Right ventricle myocardium superior (tissue), 1 donor: ENCODE results near the gene LSM3. TPM values are rescaled to one million over a fixed set of nuclear protein-coding genes. Genes with fewer than 3 reads are reported as not detected.
"Not testable (repeated sequence)": the region's sequence is repeated elsewhere in the genome, so short reads cannot be mapped to it uniquely, and the experiment has no call there.

Experiments
- ATAC-seq: fragments of 200-7000 bp; cut with Tn5 transposase; one replicate; pipeline ENCODE4 v1.9.1; 2020; ENCODE audit warnings: mild to moderate bottlenecking; ENCODE audit not compliant: poor library complexity
- DNase-seq: peaks from one replicate; pipeline ENCODE4 v3.0.0-alpha.2; 2020
- intact Hi-C: fragments of 100-400 bp; cut with DNase I; formaldehyde crosslinking; loops from one replicate; pipeline ENCODE4 v1.11.2; 2022
- total RNA-seq: library from RNA; stranded (reverse); fragmentation: NEBNext Ultra II Directional; extraction: Animal tissue kit (Norgen Biotek cat#: 25700); gene quantifications from one replicate; pipeline ENCODE4 v1.2.1, GENCODE V29; 2021
- donor health status: DM: no; HTN: yes; CAD: no; lungs with severe emphysema.

LSM3 gene
- total RNA-seq, 1 donor from 2014 or later: 16.8 TPM

DNA sequence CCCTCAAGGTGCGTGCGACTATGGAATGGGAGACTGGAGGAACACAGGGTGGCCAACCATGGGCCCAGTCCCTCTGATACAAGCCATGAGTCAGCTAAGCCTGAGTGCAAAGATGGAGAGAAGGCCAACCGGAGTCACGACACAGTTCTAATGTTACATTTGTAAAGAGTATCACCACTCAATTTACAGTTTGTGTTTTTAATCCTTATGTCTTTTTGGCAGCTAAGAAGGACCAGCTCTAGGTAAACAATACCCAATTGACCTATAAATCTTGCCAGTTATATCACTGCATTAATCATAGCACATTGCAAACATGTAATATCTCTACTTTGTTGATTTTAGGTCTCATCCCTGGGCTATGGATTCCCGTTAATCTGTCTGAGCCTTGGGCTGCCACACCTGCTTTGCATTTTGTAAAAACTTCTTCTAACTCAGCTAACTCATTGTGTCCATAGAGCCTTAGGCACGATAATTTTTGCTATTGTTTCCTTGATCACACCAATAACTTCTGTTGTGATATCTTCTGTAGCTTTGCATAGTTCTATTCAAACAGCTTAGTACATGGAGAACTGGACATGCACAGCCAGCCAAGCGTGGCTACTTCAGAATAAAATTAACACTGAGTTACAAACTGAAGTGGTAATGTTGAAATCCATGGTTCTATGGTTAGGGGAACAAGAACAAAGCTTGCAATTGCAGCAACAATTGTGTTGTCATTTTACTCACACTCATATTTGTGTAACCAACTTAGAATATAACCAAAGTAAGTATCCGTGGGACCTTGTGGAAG lies 50.3 kb downstream of the LSM3 start:
- intact Hi-C loops: no loop called here
- ATAC-seq (no peak), DNase-seq (no peak)

DNA sequence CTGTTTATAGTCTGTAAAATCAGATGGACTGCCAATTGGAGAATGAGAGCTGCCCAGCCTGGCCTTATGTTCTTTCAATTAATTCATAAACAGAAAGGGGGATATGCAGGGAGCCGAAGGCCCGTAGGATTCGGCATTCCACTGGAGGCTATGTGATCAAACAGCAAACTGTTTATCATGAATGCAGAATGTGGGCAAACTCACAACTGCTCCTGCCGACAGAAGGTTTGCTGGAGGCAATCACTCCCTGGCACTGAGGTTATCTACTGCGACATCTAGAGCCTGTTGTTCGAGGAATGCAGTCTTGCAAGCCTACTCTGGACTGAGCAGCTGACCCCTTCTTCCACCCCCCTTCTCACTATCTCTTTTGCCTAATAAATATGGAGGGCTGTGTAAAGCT lies 51.1 kb downstream of the LSM3 start:
- ATAC-seq, DNase-seq, intact Hi-C loops: not testable (repeated sequence)

DNA sequence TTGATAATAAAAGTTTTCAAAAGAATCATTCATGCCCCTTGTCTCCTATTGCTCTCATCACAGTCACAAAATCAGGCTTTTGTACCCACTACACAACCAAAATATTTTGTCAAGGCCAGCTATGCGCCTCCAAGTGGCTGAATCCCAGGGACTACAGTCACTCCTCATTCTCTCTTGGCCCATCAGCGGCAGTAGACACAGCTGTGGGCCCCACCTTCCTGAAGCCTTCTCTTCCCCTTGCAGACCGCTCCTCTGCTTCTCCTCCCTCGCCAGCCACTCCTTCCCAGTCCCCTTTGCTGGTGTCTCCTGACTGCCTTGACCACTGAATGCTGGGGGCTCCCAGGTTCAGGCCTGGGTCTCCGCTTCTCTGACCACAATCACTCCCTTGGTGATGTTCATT lies 52.1 kb downstream of the LSM3 start:
- ATAC-seq: no peak
- intact Hi-C loops: no loop called here
- no peak for DNase-seq

DNA sequence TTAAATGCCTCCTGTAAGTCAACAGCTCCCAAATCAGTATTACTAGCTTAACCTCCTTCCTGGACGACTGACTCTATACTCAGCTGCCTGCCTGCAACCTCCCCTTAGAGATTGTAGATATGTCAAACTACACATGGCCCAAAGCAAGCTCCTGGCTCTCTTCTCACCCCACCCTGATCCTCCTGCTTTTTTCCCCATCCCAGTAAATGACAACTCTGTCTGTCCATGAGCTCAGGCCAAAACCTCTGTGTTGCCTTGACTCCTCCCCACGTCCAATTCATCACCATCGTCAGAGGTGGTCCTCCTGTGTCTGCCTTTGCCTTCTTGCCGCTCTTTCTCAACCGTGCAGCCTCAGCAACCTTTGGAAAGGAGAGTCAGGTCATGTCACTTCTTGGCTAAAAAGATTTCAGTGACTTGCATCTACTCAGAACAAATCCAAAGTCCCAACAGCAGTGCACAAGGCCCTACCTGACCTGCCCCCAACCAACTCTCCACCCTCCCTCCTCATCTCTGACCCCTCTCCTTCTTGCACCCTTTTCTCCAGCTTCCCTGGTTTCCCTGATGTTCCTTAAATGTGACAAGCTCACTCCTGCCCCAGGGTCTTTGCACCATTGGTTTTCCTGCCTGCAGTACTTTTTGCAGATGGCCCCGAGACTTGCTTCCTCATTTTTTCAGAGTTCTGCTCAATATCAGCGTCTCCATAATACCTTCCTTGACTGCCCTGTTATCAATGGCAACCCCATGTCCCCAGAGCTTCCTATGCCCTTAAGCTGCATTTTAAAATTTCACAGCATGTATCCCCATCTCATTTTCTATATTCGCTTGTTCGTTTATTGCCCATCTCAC lies 52.8 kb downstream of the LSM3 start:
- ATAC-seq: no peak
- intact Hi-C loops: no loop called here
- no peak for DNase-seq

DNA sequence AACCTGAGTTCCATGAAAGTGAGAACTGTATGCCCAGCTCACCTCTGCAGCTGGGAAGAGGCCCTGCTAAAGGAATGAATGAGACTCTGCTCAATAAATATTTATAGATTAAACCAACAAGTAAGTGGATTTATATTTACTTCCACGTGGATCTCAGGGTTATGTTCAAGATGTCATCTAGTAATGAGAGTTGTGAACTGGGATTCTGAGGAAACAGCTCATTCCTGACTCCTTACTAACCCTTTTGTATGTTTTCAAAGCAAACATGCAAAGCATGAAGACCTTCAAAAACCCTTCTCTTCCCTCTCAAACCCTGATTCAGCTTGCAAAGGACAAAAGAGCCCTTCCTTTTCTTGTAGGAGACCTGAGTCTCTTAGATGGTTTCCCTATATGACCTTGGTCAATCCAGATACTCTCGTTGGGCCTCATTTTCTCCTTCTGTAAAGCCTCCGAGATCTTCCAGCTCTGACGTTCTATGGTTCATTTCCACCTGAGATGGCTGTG lies 53.4 kb downstream of the LSM3 start:
- ATAC-seq (no peak), DNase-seq (no peak)
- intact Hi-C loops: no loop called here

GRCh38 chr3:14234251-14235002 lies 55.8 kb downstream of the LSM3 start:
- intact Hi-C loops: no loop called here
- ATAC-seq: no peak
- DNase-seq: no peak

DNA sequence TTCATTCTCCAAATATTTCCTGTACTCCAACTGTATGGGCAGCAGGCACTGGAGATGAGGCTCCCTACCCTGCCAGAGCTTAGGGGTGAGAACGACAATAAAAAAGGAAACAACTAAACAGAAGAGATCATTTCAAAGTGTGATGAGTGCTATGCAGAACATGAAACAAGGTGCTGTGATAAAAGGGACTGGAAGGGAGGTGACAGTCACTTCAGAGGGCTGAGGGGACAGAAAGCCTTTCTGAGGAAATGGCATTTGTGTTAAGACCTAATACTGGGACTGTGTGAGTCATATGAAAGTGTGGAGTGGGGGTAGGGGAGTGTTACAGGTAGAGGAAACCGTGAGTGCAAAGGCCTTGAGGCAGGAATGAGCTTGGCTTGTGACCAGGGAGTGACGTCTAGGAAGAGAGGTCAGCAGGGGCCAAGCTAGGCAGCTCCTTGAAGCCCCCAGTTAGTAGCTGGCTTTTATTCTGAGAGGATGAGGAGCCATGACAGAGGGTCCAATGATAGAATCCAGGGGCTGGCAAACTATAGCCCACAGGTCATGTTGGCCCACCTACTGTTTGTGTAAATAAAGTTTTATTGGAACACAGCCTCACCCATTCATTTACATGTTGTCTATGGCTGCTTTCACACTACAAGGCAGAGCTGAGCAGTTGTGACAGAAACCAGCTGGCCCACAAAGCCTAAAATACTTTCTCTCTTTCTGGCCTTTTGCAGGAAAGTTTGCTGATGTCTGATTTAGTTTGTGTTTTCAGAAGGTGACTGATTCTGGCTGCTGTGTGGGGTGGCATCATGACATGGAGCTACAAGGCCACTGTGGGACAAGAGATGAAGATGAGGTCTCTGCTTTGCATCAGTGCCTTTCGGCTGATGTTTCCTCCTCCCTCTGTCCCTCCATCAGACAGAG lies 56.6 kb downstream of the LSM3 start:
- intact Hi-C loops: no loop called here
- no peak for DNase-seq

DNA sequence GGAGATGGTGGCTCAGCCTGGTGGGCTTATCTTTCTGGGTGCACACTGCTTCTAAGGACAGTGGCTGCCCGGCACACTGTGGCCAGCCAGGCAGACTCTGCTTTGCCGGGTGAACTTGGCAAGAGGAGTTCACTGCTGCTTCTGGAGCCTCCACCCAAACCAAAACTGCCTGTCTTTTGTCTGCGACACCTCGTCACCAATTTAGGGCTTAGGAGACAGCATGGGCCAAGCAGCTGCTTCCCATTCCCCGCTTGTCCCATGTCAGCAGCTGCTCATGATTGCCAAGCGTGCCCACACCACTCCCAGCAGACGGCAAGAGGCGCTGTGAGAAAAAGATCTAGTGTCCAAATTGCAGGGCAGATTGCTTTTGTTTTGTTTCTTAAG lies 57.3 kb downstream of the LSM3 start:
- DNase-seq (peak; percentile 85), ATAC-seq (peak; percentile 79)
- intact Hi-C loops: no loop called here

More for the DNA sequence above, 56.6 kb downstream of the LSM3 start:
- ATAC-seq: no peak

DNA sequence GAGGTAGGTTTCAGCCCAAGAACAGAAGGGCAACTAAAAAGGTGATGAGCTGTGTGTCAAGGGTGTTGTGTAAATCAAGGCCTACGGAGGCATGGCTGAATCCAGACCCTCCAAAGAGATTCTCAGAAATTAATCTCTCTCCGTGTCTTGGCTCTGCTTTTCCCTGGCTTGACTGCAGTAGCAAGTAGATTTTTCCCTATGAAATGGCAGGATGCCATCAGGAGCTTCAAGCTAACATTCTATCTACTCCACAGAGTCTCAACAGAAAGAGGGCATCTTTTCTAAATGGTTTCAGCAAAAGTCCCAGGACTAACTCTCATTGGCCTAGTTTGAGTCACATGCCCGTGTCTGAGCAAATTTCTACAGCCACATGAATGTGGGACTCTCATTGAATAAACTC lies 58.3 kb downstream of the LSM3 start:
- intact Hi-C loops: no loop called here
- DNase-seq (no peak), ATAC-seq (no peak)

DNA sequence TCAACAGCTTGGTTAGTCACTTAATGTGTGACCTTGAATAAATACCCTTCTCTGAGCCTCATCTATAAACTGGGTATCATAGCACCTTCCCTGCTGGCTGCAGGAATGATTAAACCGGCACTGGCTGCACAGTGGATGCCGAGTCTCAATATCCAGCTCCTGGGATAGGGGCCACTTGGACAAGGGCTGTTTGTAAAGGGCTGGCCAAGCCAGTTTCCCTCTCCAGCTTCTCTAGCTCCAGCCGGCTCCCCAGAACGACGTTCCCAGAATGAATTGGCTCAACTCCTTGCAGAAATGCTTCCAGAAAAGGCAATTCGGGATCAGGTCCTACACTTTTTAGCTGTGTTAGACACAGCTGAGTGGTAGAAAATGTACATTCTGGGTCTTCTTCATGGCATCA lies 58.8 kb downstream of the LSM3 start:
- intact Hi-C loops: no loop called here
- DNase-seq (peak; percentile 47), ATAC-seq (peak; percentile 38)

- intact Hi-C loops: no loop called here
- ATAC-seq (no peak), DNase-seq (no peak)
These were observed 59.7 kb downstream of the LSM3 start for GRCh38 chr3:14238356-14238755.

- DNase-seq (no peak), ATAC-seq (no peak)
- intact Hi-C loops: no loop called here
These were observed 60.3 kb downstream of the LSM3 start for GRCh38 chr3:14238930-14239329.

- DNase-seq (no peak), ATAC-seq (no peak)
- intact Hi-C loops: no loop called here
These were observed 61.3 kb downstream of the LSM3 start for GRCh38 chr3:14239940-14240339.

DNA sequence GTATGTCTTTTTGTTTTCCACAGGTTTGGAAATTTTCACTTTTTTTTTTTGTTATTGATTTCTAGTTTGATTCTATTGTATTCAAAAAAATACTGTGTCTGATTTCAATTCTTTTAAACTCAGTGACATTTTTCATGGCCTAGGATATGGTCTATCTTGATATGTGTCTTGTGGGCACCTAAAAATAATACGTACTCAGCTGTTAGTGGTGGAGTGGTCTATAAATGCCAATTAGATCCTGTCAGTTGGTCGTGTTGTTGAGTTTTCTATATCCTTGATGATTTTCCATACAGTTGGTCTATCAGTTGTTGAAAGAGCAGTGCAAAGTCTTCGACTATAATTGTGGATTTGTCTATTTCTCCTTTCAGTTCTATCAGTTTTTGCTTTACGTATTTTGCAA lies 61.7 kb downstream of the LSM3 start:
- no peak for DNase-seq
- ATAC-seq: no peak
- intact Hi-C loops: no loop called here

DNA sequence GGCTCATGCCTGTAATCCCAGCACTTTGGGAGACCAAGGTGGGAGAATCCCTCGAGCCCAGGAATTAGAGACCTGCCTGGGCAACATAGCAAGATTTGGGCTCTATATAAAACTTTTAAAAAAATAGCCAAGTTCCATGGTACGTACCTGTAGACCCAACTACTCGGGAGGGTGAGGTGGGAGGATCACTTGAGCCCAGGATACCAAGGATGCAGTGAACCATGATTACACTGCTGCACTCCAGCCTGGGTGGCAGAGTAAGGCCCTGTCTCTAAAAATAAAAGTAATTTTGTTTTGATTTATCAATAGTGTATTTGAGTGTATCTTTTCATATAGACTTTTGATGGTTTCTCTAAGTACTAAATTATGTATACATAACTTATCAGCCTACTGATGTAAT lies 63.1 kb downstream of the LSM3 start:
- DNase-seq: no peak
- intact Hi-C loops: no loop called here
- no peak for ATAC-seq

GRCh38 chr3:14242490-14243311 lies 64.1 kb downstream of the LSM3 start:
- intact Hi-C loops: no loop called here
- DNase-seq (no peak), ATAC-seq (no peak)

DNA sequence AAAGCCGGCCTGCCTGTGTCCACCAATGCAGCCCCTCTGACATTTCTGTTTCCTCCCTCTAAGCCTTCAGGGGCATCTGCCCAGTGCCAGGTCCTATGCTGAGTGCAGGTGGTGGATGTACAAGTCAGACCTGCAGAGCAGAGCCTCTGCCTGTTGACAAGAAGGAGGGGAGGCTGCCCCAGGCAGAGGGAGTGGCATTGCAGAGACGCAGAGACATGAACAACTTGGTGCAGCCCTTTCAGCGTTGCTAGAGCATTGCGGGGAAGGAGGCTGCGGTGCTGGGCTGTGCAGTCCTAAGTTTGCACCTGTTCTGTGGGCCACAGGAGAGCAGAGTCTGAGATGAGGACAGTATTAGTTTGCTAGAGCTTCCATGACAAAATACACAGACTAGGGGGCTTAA lies 65.2 kb downstream of the LSM3 start:
- no peak for ATAC-seq
- no peak for DNase-seq
- intact Hi-C loops: no loop called here
